ENCODE data around the gene SLC48A1. TPM values are rescaled to one million over a fixed set of nuclear protein-coding genes. Genes with fewer than 3 reads are reported as not detected.

The SLC48A1 gene
- 4.9 and 5.5 TPM in 2 replicates for total RNA-seq

DNA sequence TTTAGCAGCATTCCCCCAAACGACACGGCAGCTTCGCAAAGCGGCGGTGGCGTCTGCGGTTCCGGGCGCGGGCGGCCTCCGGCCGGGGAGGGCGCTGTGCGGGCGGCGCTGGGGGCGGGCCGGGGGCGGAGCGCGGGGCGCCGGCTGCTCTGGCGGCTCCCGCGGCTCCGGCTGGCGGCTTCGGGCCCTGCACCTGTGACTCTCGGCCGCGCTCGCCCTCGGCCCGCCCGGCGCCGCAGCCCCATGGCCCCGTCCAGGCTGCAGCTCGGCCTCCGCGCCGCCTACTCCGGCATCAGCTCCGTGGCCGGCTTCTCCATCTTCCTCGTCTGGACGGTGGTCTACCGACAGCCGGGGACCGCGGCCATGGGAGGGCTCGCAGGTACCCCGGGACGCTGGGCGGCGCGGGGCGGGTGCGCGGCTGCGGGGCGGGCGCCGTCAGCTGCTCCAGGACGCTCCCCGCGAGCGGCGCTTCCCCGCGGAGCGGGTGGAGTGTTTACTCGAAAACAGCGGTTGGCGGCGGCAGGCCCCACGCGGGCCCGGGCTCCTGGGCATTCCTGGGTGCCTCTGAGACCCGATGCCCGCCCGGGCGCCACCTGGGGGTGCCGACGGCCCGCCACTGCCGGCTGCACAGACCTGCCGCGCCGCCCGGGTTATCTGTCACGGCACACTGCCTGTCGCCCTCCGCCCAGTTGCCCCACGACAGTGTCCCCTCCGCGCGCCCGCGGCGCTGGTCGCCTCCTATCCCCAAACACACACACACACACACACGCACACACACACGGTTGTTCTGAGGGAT lies at the start of gene SLC48A1:
SLC48A1 (plus strand) TSS at position 177 of the 796 bp plus-strand sequence; CDS start at position 244, 67 bp downstream.

DNA sequence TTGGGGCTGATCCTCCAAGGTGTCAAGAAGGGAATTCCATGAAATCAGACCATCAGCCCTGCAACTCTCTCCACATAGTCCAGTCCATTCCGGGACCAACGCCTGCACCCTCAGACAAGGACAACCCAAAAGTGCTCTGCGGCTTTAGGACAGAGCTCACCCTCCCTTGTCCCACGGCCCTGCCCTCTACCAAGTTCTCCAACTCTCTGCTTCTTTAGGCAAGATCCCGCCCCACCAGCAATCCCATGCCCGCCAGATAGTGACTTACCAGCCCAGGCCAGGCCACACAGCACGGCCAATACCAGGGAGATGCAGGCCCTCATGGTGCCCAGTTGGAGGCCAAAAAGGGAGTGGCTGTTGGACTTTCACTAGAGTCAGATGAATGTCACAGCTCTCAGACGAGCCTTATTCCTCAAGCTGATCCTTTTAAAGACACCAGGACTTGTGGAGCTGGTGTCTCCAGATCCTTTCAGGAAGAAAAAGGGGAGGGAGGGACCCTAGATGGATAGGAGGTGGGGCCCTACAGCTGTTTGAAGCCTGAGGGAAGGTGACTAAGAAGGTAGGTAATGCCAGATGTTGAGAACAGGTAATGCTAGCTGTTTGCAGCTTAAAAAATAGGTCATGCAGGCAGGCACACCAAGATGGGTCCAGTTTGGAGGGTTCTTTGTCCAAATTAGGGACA lies 47.8 kb upstream of the SLC48A1 start, which contains the start of gene ENDOU:
ENDOU (minus strand) TSS at position 400 of the 682 bp plus-strand sequence; CDS start at position 323, 77 bp downstream.

DNA sequence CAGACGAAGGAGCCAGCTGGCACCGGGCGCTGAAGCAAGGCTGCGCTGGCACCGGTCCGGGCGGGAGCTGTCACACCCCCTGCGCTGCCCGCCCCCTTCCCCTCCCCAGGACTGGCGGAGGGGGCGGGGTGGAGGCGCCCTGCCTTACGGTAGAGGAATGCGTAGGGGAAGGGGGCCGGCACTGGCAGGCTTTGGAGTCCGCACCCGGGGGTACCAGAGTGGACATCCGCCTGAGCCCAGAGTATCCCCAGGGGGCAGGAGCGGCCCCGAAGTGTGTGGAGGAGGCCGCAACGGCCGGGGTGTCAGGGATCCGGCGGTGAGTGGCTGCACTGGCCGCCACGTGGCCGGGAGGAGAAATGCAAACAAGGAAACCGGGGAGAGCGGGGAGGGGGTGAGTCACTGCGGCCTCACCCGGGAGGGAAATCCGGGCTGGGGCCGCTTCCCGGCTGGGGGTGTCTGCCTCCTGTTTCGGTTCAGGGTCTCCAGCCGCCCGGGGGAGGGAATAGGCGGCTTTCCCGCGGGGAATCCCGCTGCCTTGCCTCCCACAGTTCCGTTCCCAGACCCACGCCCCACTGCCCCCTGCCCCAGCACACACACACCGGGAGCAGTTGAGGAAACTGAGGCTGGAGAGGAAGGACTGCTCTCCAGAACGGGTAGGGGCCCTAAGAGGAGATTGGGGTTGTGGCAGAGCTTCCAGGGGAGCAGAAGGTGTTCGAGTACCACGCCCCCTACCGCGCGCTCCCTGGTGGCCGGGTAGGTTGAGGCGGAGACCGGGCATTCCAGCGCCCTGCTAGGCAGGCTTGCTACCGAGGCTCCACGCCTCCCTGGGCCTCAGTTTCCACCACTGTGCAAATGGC lies 14.0 kb upstream of the SLC48A1 start, which contains the start of gene RAPGEF3:
RAPGEF3 (minus strand) TSS at position 47 of the 857 bp plus-strand sequence. CDS start 324 bp downstream, outside the sequence.

GRCh38 chr12:47819896-47820630 lies 47.0 kb downstream of the SLC48A1 start, which contains the start of gene HDAC7:
Gene HDAC7 (minus strand): TSS chr12:47819903. CDS start chr12:47819785, 118 bp downstream.

Other genes starting within 250 kb of the SLC48A1 start
- 10.7 and 15.3 TPM in 2 replicates for gene RPAP3, start 67.2 kb upstream of the SLC48A1 start, total RNA-seq
- gene ENDOU, start 47.7 kb upstream of the SLC48A1 start, total RNA-seq = not detected in 2 replicates
- gene RAPGEF3, start 14.4 kb upstream of the SLC48A1 start, total RNA-seq = 0.67 and 0.74 TPM in 2 replicates
- gene HDAC7, start 46.7 kb downstream of the SLC48A1 start, total RNA-seq = 48.6 and 55.8 TPM in 2 replicates
- gene VDR, start 131.8 kb downstream of the SLC48A1 start, total RNA-seq = 2.2 and 3.5 TPM in 2 replicates
- 82.0 and 84.1 TPM in 2 replicates for gene TMEM106C, start 190.4 kb downstream of the SLC48A1 start, total RNA-seq
- gene COL2A1, start 231.2 kb downstream of the SLC48A1 start, total RNA-seq = 0.17 and 1.2 TPM in 2 replicates

All from bronchus fibroblast of lung (primary cell).